GM21737 (cell line): ENCODE data around the gene KRIT1.
"Not testable (repeated sequence)": the region's sequence is repeated elsewhere in the genome, so short reads cannot be mapped to it uniquely, and the experiment has no call there.

Experiments used
- ATAC-seq: cut with Tn5 transposase; IDR thresholded peaks from one replicate; pipeline ENCODE4 v1.9.1; 2021; ENCODE audit warnings: mild to moderate bottlenecking, moderate library complexity; ENCODE audit not compliant: unreplicated experiment

The KRIT1 gene

GRCh38 chr7:92251181-92251580 is 5.5 kb upstream of the KRIT1 start:
- no peak for ATAC-seq

DNA sequence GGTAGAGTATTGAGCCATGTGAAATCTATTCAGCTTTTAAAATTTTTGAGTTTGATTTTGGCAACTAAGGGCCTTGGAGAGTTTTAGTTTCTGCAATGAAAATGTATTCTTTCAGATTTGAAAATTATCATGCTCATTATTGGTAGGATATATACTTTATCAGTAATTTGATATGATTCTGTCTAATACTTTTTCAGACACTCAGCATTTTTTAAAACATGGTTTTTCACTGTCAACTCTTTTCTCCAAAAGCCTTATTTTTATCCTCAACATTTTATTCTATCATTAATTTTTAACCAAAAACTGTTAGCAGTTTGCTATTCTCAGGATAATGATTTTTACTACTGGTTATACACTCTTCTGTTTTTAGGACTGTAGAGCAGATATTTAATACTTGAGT is 4.9 kb upstream of the KRIT1 start:
- ATAC-seq = no peak

GRCh38 chr7:92246360-92247101 is 817 bp upstream of the KRIT1 start:
- peak; percentile 21 for ATAC-seq

- peak; percentile 3 for ATAC-seq
These were observed 767 bp downstream of the KRIT1 start for GRCh38 chr7:92244808-92245486.

DNA sequence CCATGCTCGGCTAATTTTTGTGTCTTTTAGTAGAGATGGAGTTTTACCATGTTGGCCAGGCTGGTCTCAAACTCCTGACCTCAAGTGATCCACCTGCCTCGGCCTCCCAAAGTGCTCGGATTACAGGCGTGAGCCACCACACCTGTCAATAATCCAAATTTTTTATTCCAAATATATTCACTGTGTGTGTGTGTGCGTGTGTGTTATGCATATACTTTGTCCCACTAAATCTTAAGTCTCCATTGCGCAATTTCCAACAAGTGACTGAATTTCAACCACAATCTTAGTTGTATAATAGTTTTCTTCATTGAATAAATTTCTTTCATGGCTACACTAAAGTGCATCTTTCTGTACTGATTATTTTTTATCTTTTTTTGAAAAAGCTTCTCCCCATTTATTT is 2.7 kb downstream of the KRIT1 start:
- no peak for ATAC-seq

GRCh38 chr7:92230547-92230946 is 15.2 kb downstream of the KRIT1 start:
- ATAC-seq = no peak

DNA sequence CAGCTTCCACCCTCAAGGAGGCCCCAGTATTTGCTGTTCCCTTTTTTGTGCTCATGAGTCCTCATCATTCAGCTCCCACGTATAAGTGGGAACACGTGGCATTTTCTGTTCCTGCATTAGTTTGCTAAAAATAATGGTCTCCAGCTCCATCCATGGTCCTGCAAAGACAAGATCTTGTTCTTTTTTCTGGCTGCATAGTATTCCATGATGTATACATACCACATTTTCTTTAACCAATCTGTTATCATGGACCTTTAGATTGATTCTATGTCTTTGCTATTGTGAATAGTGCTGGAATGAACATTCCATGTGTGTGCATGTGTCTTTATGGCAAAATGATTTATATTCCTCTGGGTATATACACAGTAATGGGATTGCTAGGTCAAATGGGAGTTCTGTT is 17.0 kb downstream of the KRIT1 start:
- no peak for ATAC-seq

DNA sequence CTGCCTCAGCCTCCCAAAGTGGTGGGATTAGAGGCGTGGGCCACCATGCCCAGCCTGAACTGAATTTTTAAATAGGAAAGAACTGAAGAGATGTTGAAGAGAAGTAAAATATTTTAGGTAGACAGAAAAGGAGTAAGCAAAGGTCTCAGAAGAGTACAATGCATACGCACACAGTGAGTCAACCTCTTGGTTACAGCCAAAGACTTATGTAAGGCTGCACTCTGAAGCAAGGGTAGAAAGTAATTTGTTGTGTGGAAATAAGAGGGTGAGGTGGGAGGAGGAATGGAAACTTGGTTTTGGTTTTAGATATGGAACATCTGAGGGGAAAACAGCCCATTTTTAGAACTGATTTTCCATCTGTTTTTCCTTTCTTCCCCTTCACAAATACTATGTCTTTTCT is 17.6 kb downstream of the KRIT1 start:
- ATAC-seq = no peak

- ATAC-seq = no peak
These were observed 18.7 kb downstream of the KRIT1 start for GRCh38 chr7:92226981-92227380.

DNA sequence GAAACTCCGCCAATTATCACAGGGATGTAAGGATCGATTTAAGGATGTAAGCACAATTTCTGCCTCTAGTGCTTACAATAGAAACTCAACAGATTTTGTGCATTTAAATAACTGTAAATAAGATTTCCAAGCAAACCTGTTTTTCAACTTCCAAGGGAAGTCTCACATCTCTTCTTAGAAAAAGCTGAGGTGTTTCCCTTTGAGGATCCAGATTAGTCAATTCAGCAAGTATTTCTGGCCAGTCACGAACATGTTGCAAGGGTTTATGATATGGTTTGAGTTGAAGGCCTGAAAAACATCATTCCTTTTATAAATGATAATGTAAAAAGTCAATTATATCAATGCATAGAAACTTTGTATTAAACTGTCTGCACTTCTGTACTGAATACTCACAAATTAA is 23.9 kb downstream of the KRIT1 start:
- ATAC-seq = no peak

DNA sequence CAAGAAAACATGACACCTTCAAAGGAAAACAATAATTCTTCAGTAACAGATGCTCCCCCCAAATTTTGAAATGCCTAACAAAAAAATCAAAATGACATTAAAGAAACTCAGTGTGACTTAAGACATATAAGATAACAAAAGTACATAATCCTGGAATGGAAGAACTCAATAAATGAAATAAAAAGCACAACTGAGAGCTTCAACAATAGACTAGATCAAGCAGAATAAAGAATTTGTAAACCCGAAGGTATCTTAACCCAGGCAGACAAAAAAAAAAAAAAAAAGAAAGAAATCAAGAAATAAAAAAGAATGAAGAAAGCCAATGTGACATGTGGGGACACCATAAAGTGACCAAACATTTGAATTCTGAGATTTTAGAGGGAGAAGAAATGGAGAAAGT is 39.0 kb downstream of the KRIT1 start:
- no peak for ATAC-seq

GRCh38 chr7:92205987-92206386 is 39.7 kb downstream of the KRIT1 start:
- ATAC-seq = no peak

DNA sequence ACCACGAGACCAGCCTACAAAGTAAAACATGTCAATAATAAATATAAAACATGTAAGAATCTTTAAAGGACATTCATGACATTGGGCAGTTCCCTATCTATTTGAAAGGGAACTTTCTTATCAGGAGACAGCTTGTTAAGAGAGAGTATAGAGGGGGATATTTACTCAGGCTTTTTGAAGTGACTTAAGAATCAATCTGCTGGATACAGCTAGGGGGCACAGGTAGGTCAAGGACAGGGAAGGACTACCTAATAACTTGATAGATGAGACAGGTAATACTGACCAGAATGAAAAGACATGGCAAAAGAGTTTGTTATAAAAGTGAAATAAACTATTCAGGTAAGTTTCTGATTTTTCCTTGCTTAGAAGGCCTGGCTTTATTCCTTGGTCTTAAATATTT is 44.9 kb downstream of the KRIT1 start:
- no peak for ATAC-seq

DNA sequence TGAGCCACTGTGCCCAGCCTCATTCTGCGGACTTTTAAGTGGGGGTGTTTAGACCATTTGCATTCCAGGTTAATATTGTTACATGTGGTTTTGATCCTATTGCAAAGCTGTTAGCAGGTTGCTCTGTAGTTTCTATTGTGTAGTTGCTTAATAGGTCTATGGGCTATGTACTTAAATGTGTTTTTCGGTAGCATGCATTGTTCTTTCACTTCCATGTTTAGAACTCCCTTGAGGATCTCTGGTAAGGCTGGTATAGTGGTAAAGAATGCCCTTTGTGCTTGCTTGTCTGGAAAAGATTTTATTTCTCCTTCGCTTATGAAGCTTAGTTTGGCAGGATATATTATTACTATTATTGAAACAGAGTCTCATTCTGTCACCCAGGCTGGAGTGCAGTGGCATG is 53.4 kb downstream of the KRIT1 start:
- no peak for ATAC-seq

- ATAC-seq = not testable (repeated sequence)
These were observed 56.5 kb downstream of the KRIT1 start for GRCh38 chr7:92189246-92189645.

DNA sequence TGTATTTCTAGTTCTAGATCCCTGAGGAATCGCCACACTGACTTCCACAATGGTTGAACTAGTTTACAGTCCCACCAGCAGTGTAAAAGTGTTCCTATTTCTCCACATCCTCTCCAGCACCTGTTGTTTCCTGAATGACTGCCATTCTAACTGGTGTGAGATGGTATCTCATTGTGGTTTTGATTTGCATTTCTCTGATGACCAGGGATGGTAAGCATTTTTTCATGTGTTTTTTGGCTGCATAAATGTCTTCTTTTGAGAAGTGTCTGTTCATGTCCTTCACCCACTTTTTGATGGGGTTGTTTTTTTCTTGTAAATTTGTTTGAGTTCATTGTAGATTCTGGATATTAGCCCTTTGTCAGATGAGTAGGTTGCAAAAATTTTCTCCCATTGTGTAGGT is 61.4 kb downstream of the KRIT1 start:
- ATAC-seq = not testable (repeated sequence)

DNA sequence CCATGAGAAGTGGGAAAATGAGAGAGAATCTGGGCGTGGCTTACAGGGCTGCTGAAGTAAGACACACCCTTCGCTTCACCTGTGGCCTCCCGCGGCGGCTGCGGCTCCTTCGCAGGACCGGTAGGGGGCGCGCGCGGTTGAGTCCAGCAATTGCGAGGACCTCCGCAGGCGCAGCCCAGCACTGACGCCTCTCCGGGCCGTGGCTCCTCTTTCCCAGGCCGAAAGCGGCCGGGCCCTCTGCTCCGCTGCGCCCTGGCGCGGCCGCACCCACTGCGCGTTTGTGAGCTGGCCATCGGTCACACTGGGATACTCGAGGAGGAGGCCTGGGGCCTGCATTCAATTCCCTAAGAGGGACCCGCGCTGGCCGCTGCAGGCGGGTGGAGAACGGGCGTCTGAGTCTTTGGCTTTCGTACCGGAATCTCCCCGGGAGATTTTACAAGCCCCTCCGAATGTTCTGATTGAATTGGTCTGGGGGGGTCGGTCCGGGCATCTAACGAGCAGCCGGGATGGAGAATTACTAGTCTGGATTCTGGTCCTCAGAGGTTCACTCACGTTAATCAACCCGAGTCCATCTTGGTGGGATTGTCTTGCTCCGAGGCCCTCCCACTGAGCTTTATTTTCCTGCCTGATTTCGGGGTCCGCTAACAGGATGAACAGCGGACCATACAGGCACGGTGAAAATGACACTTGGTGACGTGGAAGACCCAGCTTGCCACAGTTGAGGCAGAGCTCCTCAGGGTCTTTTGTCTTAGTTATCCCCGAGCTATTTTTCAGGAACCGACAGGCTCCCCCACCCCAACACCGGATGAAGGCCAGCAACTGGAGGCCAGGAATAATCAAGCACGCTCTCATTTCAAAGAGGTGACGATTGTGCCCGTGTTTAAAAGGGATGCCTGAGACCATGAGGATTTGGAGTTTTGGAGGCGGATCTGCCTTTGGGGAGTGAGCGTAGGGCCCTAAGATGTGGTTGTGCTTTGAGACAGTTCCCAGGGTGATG is 66.5 kb downstream of the KRIT1 start, which contains the start of gene LRRD1:
Gene LRRD1 (minus strand): TSS at position 215 of the 997 bp plus-strand sequence. CDS start 13,940 bp downstream, outside the sequence.
- ATAC-seq = peak; percentile 100

DNA sequence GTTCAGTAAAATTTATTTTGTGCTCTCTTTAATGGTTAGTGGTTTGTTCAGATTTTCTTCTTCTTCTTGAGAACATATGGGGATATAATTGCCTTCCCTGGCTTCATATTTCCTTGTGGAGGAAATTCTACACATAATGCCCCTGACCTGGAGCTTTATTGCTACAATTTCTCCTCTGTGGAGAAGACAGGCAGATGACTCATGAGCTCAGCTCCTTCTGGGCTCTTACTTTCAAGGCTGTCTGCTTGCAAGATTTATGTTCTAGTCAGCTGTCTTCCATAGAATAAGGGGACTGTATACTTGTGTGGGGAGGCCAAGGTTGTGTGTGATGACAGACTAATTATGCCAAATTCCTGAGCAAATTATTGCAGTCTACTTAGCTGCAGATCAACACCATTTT is 68.4 kb downstream of the KRIT1 start:
- ATAC-seq = no peak

DNA sequence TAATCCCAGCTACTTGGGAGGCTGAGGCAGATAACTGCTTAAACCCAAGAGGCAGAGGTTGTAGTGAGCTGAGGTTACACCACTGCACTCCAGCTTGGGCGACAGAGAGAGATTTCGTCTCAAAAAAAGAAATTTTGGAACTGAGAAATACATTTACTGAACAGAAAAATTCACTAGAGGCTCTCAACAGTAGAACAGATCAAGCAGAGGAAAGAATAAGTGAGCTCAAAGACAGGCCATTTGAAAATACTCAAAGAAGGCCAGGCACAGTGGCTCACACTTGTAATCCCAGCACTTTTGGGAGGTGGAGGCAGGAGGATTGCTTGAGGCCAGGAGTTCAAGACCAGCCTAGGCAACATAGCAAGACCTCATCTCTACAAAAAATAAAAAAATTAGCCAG is 76.2 kb downstream of the KRIT1 start:
- ATAC-seq = not testable (repeated sequence)

- no peak for ATAC-seq
These were observed 84.4 kb downstream of the KRIT1 start for GRCh38 chr7:92161271-92161670.
